PC-9 (cell line): Measurements from ENCODE around the gene CASR. TPM values are rescaled to one million over a fixed set of nuclear protein-coding genes. Genes with fewer than 3 reads are reported as not detected.

ENCODE experiments used
- BruUV-seq: library from RNA; stranded (reverse); fragments of 400-500 nt; replicated peaks from 2 replicates; lab custom pipeline; 2021; lab: Mats Ljungman, UMichigan
- CTCF ChIA-PET: fragments of 300-600 bp; sonication (Branson Sonifier 250); formaldehyde crosslinking; loops from one replicate; lab custom pipeline; 2022; ENCODE audit warnings: antibody characterized with exemption; lab: Charles Lee
- POLR2A ChIA-PET: fragments of 300-600 bp; sonication (Branson Sonifier 250); formaldehyde crosslinking; loops from one replicate; lab custom pipeline; 2022; ENCODE audit warnings: antibody characterized with exemption; ENCODE audit not compliant: unreplicated experiment; lab: Charles Lee
- DNase-seq, 2 experiments: peaks; one replicate each; pipeline versions ENCODE4 v3.0.0 to v3.0.0-alpha.2; 2015 to 2022; ENCODE audit warnings: mixed read lengths in 1 of 2
- H2AFZ ChIP-seq: fragments of 200-600 bp; sonication (generic); 2 replicates; pipeline ENCODE4 v1.8.1; 2017; ENCODE audit warnings: antibody characterized with exemption
- H3F3A ChIP-seq: fragments of 200-600 bp; sonication (generic); 2 replicates; pipeline ENCODE4 v1.8.1; 2017; ENCODE audit warnings: antibody characterized with exemption, mild to moderate bottlenecking, low read depth; ENCODE audit not compliant: insufficient read depth
- H3K27ac ChIP-seq: fragments of 200-600 bp; sonication (generic); 2 replicates; pipeline ENCODE4 v1.6.1; 2016; ENCODE audit warnings: mixed run types
- H3K27me3 ChIP-seq: fragments of 200-600 bp; sonication (generic); 2 replicates; pipeline ENCODE4 v1.6.1; 2016; ENCODE audit warnings: low read depth, mixed run types; ENCODE audit not compliant: insufficient read depth
- H3K36me3 ChIP-seq: fragments of 200-600 bp; sonication (generic); 2 replicates; pipeline ENCODE4 v1.6.1; 2016; ENCODE audit warnings: low read depth, mixed run types
- H3K4me1 ChIP-seq: fragments of 200-600 bp; sonication (generic); replicated peaks from 2 replicates; pipeline ENCODE4 v1.6.1; 2016; ENCODE audit warnings: mixed run types; ENCODE audit not compliant: insufficient read depth
- H3K4me2 ChIP-seq: fragments of 200-600 bp; sonication (generic); 2 replicates; pipeline ENCODE4 v1.6.1; 2017; ENCODE audit warnings: mixed run types
- H3K4me3 ChIP-seq: fragments of 200-600 bp; sonication (generic); 2 replicates; pipeline ENCODE4 v1.6.1; 2016; ENCODE audit warnings: mixed run types
- H3K79me2 ChIP-seq: fragments of 200-600 bp; sonication (generic); 2 replicates; pipeline ENCODE4 v1.6.1; 2017; ENCODE audit warnings: low read depth, mixed run types
- H3K9me2 ChIP-seq: fragments of 200-600 bp; sonication (generic); 2 replicates; pipeline ENCODE4 v1.8.1; 2017; ENCODE audit warnings: mild to moderate bottlenecking; ENCODE audit not compliant: insufficient read depth
- H3K9me3 ChIP-seq: fragments of 200-600 bp; sonication (generic); 2 replicates; pipeline ENCODE4 v1.8.1; 2016; ENCODE audit warnings: low read depth; ENCODE audit not compliant: insufficient read depth
- H4K20me1 ChIP-seq: fragments of 200-600 bp; sonication (generic); 2 replicates; pipeline ENCODE4 v1.8.1; 2017; ENCODE audit not compliant: insufficient read depth
- CTCF ChIP-seq: fragments of 200-600 bp; sonication (generic); conservative IDR thresholded peaks from 2 replicates; pipeline ENCODE4 v1.6.1; 2017; ENCODE audit warnings: mixed run types, antibody characterized with exemption, mild to moderate bottlenecking, moderate library complexity
- EZH2 ChIP-seq: fragments of 200-600 bp; sonication (generic); IDR thresholded peaks from 2 replicates; pipeline ENCODE4 v1.8.0; 2017; ENCODE audit warnings: antibody characterized with exemption, low read depth
- intact Hi-C: fragments of 100-400 bp; cut with micrococcal nuclease; formaldehyde crosslinking; loops from one replicate; pipeline ENCODE4 v1.10.0; 2022; ENCODE audit not compliant: unreplicated experiment
- total RNA-seq: library from RNA; stranded (reverse); gene quantifications from 2 replicates; pipeline ENCODE4 v1.2.3, GENCODE V29; 2021

CASR gene
- total RNA-seq, 1 experiment from 2014 or later, result not detected

- H3K4me1 ChIP-seq, result no peaks in the 10 kb centered on the region
- ChIA-PET CTCF (no interaction called here), POLR2A (no interaction called here)
- no peaks in the 10 kb centered on the region for H4K20me1 ChIP-seq
- no peaks in the 10 kb centered on the region for H3K36me3 ChIP-seq
- no peak overlapping the region for H2AFZ ChIP-seq
- TF ChIP-seq EZH2 (no peak), CTCF (no peak)
- no peaks in the 10 kb centered on the region; the same call in 1 of the 2 replicates for H3K9me3 ChIP-seq
- H3K79me2 ChIP-seq, result no peaks in the 10 kb centered on the region
- H3K27me3 ChIP-seq, result peaks cover 6% of the 10 kb centered on the region
- no peaks in the 10 kb centered on the region for H3K9me2 ChIP-seq
- BruUV-seq, result no TSS peak
- DNase-seq, result no peak
- intact Hi-C loops, result no loop called here
- no peak overlapping the region for H3K4me2 ChIP-seq
- H3F3A ChIP-seq, result no peaks in the 10 kb centered on the region
- no peak overlapping the region for H3K4me3 ChIP-seq
- no peak overlapping the region for H3K27ac ChIP-seq
These were observed 85.0 kb downstream of the CASR start for GRCh38 chr3:122268257-122269024.

GRCh38 chr3:122269045-122269444 is 85.6 kb downstream of the CASR start:
- no peak for TF ChIP-seq EZH2
- TF ChIP-seq CTCF, result no peak
- no peaks in the 10 kb centered on the region for H3K4me1 ChIP-seq
- ChIA-PET CTCF (no interaction called here), POLR2A (no interaction called here)
- intact Hi-C loops, result no loop called here
- H3K4me3 ChIP-seq, result no peak overlapping the region
- H2AFZ ChIP-seq, result no peak overlapping the region
- no peak overlapping the region for H3K27ac ChIP-seq
- H3K36me3 ChIP-seq, result no peaks in the 10 kb centered on the region
- H3K9me3 ChIP-seq, result no peaks in the 10 kb centered on the region; the same call in 1 of the 2 replicates
- H4K20me1 ChIP-seq, result no peaks in the 10 kb centered on the region
- BruUV-seq, result no TSS peak
- H3K27me3 ChIP-seq, result 0 out of 2 replicates have a peak, but pooled peaks cover under 1% of the 10 kb centered on the region
- no peaks in the 10 kb centered on the region for H3K79me2 ChIP-seq
- H3K4me2 ChIP-seq, result no peak overlapping the region
- no peak for DNase-seq
- H3F3A ChIP-seq, result no peaks in the 10 kb centered on the region
- H3K9me2 ChIP-seq, result no peaks in the 10 kb centered on the region

- CTCF ChIA-PET, result no interaction called here
- intact Hi-C loops, result no loop called here
- no peak overlapping the region for H2AFZ ChIP-seq
These were observed 87.9 kb downstream of the CASR start for GRCh38 chr3:122271246-122271898.

More at GRCh38 chr3:122271246-122271898, 87.9 kb downstream of the CASR start:
- Histone ChIP-seq H3K27me3 (no peaks in the 10 kb centered on the region), H3K79me2 (no peaks in the 10 kb centered on the region), H3K9me3 (no peaks in the 10 kb centered on the region; the same call in 1 of the 2 replicates), H3K4me1 (no peaks in the 10 kb centered on the region), H3K36me3 (no peaks in the 10 kb centered on the region), H3F3A (no peaks in the 10 kb centered on the region), H3K4me3 (no peak overlapping the region), H3K4me2 (no peak overlapping the region), H3K27ac (no peak overlapping the region), H3K9me2 (no peaks in the 10 kb centered on the region), H4K20me1 (no peaks in the 10 kb centered on the region)
- no TSS peak for BruUV-seq
- no peak for DNase-seq
- TF ChIP-seq CTCF (no peak), EZH2 (no peak)
- POLR2A ChIA-PET, result no interaction called here
